ENCODE data around the gene KRTAP10-2.

Gene KRTAP10-2

DNA sequence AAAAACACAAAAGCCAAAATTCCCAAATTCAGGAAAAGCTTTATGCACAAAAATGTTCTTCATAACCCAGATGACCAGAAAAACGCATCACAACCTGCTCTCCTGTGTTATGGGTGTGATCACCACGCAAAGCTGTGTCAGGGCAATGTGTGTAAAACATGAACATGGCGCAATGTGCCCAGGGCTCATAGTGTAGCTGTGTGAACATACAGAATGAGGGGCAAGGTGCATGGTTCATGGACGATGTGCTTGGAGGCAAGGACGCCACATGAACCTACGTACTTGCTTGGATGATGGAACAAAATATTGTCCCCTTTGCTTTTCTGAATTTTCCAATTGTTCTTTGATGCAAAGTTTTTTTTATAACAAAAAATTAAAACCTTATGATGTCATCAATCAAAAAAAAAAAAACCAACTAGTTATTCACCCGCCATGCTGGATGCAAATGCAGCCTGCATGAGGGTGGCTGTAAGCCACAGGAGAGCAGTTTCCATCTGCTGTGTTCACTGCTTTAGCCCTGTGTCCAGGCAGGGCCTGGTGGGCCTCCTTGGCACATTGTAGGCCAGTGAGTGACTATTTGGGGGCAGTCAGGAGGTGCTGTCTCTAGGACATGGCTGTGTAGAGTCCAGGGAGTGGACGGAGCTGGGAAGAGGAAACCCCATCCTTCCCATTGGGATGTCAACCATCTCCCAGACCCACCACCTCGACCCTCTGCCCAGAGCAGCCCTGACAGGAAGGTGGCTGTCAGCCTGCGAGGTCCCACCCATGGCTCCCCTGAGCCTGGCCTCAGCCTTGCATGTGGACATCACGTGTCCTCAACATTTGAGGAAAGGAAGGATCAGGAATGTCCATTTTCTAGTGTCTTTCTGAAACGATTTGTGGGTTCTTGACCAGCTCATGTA, 25.0 kb downstream of the KRTAP10-2 start:
- DNase-seq (ENCODE audit: low read depth, low spot score): no peak

- no peak for DNase-seq (ENCODE audit: low read depth, low spot score)
Observed at GRCh38 chr21:44525391-44526095, 25.8 kb downstream of the KRTAP10-2 start.

GRCh38 chr21:44524414-44525371, 26.6 kb downstream of the KRTAP10-2 start:
- DNase-seq (ENCODE audit: low read depth, low spot score): no peak

GRCh38 chr21:44523567-44524413, 27.5 kb downstream of the KRTAP10-2 start:
- no peak for DNase-seq (ENCODE audit: low read depth, low spot score)

GRCh38 chr21:44522753-44523204, 28.5 kb downstream of the KRTAP10-2 start:
- no peak for DNase-seq (ENCODE audit: low read depth, low spot score)

GRCh38 chr21:44521928-44522752, 29.2 kb downstream of the KRTAP10-2 start:
- DNase-seq (ENCODE audit: low read depth, low spot score): no peak

DNA sequence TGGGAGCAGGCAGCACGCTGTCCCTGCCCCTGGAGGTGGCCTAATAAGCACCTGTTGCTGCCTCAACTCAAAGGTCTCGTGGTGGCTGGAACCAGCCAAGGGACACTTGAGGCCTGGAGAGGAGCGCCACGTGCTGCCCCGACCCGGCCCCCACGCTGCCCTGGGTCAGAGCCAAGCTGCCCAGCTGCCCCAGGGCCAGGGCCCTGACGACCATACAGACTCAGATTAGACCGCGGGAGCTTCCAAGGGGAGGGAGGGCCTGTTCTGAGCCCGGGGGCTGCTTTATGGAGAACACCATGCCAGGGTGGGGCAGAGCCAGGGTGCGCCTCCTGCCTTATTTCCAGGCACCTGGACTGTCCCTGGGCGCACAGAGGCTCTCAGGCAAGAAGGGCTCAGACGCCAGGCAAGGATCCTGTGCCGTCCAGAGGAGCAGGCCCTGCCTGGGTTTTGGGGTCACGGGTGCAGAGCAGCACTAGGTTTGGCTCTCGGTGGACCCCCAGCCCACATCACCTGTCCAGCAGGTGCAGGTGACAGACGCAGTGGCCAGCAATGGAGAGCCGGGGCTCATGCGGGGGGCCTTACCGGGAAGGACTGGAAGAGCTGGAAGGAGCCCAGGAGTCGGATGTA, 29.9 kb downstream of the KRTAP10-2 start:
- no peak for DNase-seq (ENCODE audit: low read depth, low spot score)

DNA sequence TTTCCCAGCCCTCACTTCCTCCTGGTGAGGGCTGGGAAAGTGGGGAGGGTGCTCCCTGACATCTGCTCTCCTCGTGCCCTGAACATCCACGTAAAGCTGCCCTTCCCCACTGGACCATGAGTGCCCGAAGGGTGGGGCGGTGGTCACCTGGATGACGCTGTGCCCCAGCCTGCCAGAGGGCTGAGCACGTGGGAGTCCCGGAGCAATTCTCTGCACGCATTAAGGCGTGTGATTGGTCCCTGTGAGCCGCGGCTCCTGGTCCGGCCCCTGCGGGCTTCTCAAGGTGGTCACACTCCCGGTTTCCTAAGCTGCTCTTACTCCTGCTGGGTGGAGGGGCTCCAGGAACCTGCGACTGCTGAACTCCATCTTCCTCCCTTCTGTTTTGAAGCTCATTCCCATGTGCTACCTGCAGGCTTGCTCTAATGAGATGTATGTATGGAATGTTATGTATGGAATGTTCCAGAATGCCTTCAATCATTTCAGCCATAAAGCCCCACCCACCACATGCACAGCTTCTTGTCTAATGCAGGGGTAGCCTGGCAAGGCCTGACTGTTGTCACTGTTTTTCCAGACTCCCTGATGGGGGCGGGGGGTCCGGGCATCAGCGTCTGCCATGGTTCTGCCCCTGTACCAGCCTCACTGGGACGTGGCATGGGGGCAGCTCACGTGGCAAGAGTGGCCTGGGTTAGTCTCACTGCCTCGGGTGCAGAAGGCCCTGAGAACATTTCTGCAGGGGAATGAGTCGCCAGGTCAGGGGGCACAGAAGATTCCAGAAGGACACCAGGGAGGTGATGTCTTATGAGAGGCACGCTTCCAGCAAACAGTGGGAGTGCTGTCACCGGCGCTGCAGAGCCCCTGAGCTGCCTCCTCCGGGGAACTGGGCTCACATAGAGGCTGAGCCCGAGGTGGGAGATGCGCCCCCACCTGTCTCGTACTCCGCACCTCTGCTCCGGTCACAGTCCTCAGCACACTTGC, 30.7 kb downstream of the KRTAP10-2 start:
- DNase-seq (ENCODE audit: low read depth, low spot score): no peak

GRCh38 chr21:44519346-44520325, 31.7 kb downstream of the KRTAP10-2 start:
- DNase-seq (ENCODE audit: low read depth, low spot score): no peak

GRCh38 chr21:44518686-44519085, 32.6 kb downstream of the KRTAP10-2 start:
- DNase-seq (ENCODE audit: low read depth, low spot score): no peak

GRCh38 chr21:44517175-44517899, 34.0 kb downstream of the KRTAP10-2 start:
- DNase-seq (ENCODE audit: low read depth, low spot score): no peak

DNA sequence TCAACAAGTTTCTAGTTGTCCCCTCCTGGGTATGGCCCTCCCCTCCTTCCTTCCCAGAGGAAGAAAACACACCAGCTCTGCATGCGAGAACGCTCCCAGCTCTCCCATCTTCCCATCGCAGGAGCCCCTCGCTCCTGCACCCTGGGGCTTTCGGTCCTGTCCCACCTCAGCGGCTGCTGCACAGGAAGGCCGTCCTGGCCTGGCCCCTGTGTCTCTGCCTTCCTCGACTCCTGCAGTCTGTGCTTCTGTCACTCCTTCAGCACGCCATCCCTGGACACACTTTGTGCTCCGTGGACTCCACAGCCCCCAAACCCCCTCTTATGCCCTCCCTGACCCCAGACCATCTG, 34.5 kb downstream of the KRTAP10-2 start:
- DNase-seq (ENCODE audit: low read depth, low spot score): no peak

DNA sequence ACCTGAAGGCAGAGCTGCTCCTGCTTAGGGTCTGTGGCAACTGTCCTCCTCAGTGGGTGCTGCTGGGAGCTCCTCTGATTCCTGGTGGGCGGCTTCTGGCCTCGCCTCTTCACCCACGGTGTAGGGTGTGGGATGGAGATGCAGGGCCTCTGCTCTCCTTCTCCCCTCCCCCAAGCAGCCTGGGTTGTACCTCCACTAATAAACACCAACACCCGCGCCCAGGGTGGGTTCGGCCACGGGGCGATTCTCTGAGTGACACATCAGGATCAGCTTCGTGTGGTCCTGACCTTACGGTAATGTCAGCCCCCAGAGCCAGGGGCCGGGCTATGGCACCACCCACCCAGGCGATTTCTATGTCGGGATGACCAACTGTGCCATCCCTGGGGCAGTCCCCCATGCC, 35.0 kb downstream of the KRTAP10-2 start:
- DNase-seq (ENCODE audit: low read depth, low spot score): no peak

GRCh38 chr21:44515359-44516165, 35.7 kb downstream of the KRTAP10-2 start:
- DNase-seq (ENCODE audit: low read depth, low spot score): no peak

- no peak for DNase-seq (ENCODE audit: low read depth, low spot score)
Observed at GRCh38 chr21:44514746-44515358, 36.5 kb downstream of the KRTAP10-2 start.

All from brain pericyte (primary cell).